H1 (cell line): ENCODE results near the gene GNG12. TPM values are rescaled to one million over a fixed set of nuclear protein-coding genes. Genes with fewer than 3 reads are reported as not detected.

ENCODE experiments used
- CTCF ChIA-PET: fragments of 300-600 bp; sonication (Branson Sonifier 250); formaldehyde crosslinking; loops from one replicate; lab custom pipeline; 2021; ENCODE audit not compliant: partially characterized antibody; lab: Charles Lee
- POLR2A ChIA-PET: fragments of 300-600 bp; sonication (Branson Sonifier 250); formaldehyde crosslinking; loops from one replicate; lab custom pipeline; 2021; ENCODE audit warnings: inconsistent platforms; ENCODE audit not compliant: partially characterized antibody; lab: Charles Lee
- DNase-seq, 2 experiments: peaks; one replicate each; pipeline versions ENCODE4 v3.0.0 to v3.0.0-alpha.2; 2010 to 2022; ENCODE audit warnings: low spot score in 2 of 2, low read depth in 1 of 2, mixed read lengths in 1 of 2
- FAIRE-seq: peaks from 2 replicates; lab custom pipeline; 2011; peaks lifted over from hg19 to GRCh38; lab: Jason Lieb, UNC
- H2AFZ ChIP-seq: 2 replicates; pipeline ENCODE4 v1.8.1; 2012; ENCODE audit warnings: low read length, inconsistent platforms
- H2AK5ac ChIP-seq: 2 replicates; pipeline ENCODE4 v1.6.1; 2013; ENCODE audit warnings: low read depth, low read length
- H2BK120ac ChIP-seq: replicated peaks from 2 replicates; pipeline ENCODE3; 2013; ENCODE audit warnings: low read depth, low read length, inconsistent platforms
- H2BK12ac ChIP-seq: 2 replicates; pipeline ENCODE4 v1.6.1; 2013; ENCODE audit warnings: low read depth, low read length
- H2BK15ac ChIP-seq: 2 replicates; pipeline ENCODE4 v1.6.1; 2013; ENCODE audit warnings: low read length
- H2BK20ac ChIP-seq: 2 replicates; pipeline ENCODE4 v1.6.1; 2013; ENCODE audit warnings: low read length
- H2BK5ac ChIP-seq: 2 replicates; pipeline ENCODE4 v1.6.1; 2013; ENCODE audit warnings: low read depth, low read length
- H3K14ac ChIP-seq: 2 replicates; pipeline ENCODE4 v1.6.1; 2013; ENCODE audit warnings: inconsistent platforms; ENCODE audit not compliant: insufficient read length
- H3K18ac ChIP-seq: 2 replicates; pipeline ENCODE4 v1.6.1; 2013; ENCODE audit warnings: low read length; ENCODE audit errors: extremely low read depth
- H3K23ac ChIP-seq: 2 replicates; pipeline ENCODE4 v1.6.1; 2013; ENCODE audit warnings: inconsistent platforms; ENCODE audit not compliant: insufficient read length
- H3K23me2 ChIP-seq: 2 replicates; pipeline ENCODE4 v1.6.1; 2013; ENCODE audit warnings: low read depth, low read length
- H3K27ac ChIP-seq: 2 replicates; pipeline ENCODE4 v1.6.1; 2011; ENCODE audit warnings: low read depth, low read length, inconsistent platforms
- H3K27me3 ChIP-seq, 4 experiments: replicated peaks in 1 of 4; 1 replicate in 1 of 4; 2 replicates in 3 of 4; pipeline versions ENCODE4 v1.6.1 to v1.8.1; 2011 to 2013; ENCODE audit warnings: low read length in 3 of 4, mild to moderate bottlenecking in 3 of 4, inconsistent platforms in 2 of 4, mixed read lengths in 2 of 4, moderate library complexity in 1 of 4; ENCODE audit not compliant: control insufficient read depth in 3 of 4, insufficient read depth in 3 of 4; ENCODE audit errors: extremely low read depth in 1 of 4
- H3K36me3 ChIP-seq, 4 experiments: 2 replicates each; pipeline versions ENCODE4 v1.6.1 to v1.8.1; 2011 to 2013; ENCODE audit warnings: mild to moderate bottlenecking in 4 of 4, low read length in 3 of 4, moderate library complexity in 2 of 4, control low read depth in 1 of 4, inconsistent platforms in 1 of 4; ENCODE audit not compliant: insufficient read depth in 4 of 4, control insufficient read depth in 2 of 4
- H3K4ac ChIP-seq: replicated peaks from 2 replicates; pipeline ENCODE3; 2013; ENCODE audit warnings: low read length, low read depth, mixed read lengths, inconsistent platforms; ENCODE audit not compliant: insufficient read length
- H3K4me1 ChIP-seq, 4 experiments: replicated peaks in 1 of 4; 1 replicate in 1 of 4; 2 replicates in 3 of 4; pipeline versions ENCODE4 v1.6.1 to v1.8.1; 2011 to 2013; ENCODE audit warnings: low read length in 3 of 4, inconsistent platforms in 2 of 4, mixed read lengths in 1 of 4; ENCODE audit not compliant: insufficient read depth in 4 of 4, control insufficient read depth in 3 of 4
- H3K4me2 ChIP-seq, 2 experiments: 2 replicates each; pipeline versions ENCODE4 v1.6.1 to v1.8.1; 2011 to 2013; ENCODE audit warnings: low read depth in 2 of 2, low read length in 2 of 2, control low read depth in 1 of 2, inconsistent platforms in 1 of 2, mild to moderate bottlenecking in 1 of 2; ENCODE audit not compliant: insufficient read depth in 1 of 2
- H3K4me3 ChIP-seq, 4 experiments: fragments of 200-600, 300-600 bp in 1 of 4; sonication (generic), shearing (Covaris generic), sonication (Bioruptor Twin) in 1 of 4; 2 replicates each; pipeline versions ENCODE4 v1.5.1 to v1.8.1; 2011 to 2016; ENCODE audit warnings: low read length in 4 of 4, low read depth in 3 of 4, control low read depth in 2 of 4, inconsistent platforms in 2 of 4, mild to moderate bottlenecking in 2 of 4, mixed read lengths in 1 of 4, moderate library complexity in 1 of 4; ENCODE audit not compliant: insufficient read depth in 2 of 4; ENCODE audit errors: extremely low read depth in 1 of 4
- H3K56ac ChIP-seq: replicated peaks from 2 replicates; pipeline ENCODE3; 2013; ENCODE audit warnings: low read depth, mild to moderate bottlenecking, mixed read lengths, low read length, inconsistent platforms; ENCODE audit not compliant: insufficient read length
- H3K79me1 ChIP-seq: 2 replicates; pipeline ENCODE4 v1.6.1; 2013; ENCODE audit warnings: low read depth, low read length, control low read depth
- H3K79me2 ChIP-seq, 2 experiments: 2 replicates each; pipeline versions ENCODE4 v1.6.1 to v1.8.1; 2012 to 2013; ENCODE audit warnings: low read length in 2 of 2, mild to moderate bottlenecking in 2 of 2, inconsistent platforms in 1 of 2; ENCODE audit not compliant: insufficient read depth in 2 of 2, control insufficient read depth in 1 of 2
- H3K9ac ChIP-seq, 4 experiments: replicated peaks in 1 of 4; 1 replicate in 1 of 4; 2 replicates in 3 of 4; pipeline versions ENCODE4 v1.6.1 to v1.8.1; 2011 to 2013; ENCODE audit warnings: low read depth in 3 of 4, low read length in 3 of 4, control low read depth in 2 of 4, mild to moderate bottlenecking in 2 of 4, moderate library complexity in 2 of 4, inconsistent platforms in 1 of 4; ENCODE audit errors: extremely low read depth in 1 of 4
- H3K9me3 ChIP-seq, 2 experiments: 2 replicates each; pipeline versions ENCODE4 v1.6.1 to v1.8.1; 2012 to 2013; ENCODE audit warnings: mild to moderate bottlenecking in 2 of 2, moderate library complexity in 2 of 2, control low read depth in 1 of 2, inconsistent platforms in 1 of 2, low read depth in 1 of 2, low read length in 1 of 2, mixed read lengths in 1 of 2; ENCODE audit not compliant: insufficient read depth in 2 of 2
- H4K20me1 ChIP-seq, 2 experiments: replicated peaks in 1 of 2; 2 replicates each; pipeline versions ENCODE3 to v1.8.1; 2011 to 2013; ENCODE audit warnings: inconsistent platforms in 2 of 2, low read length in 2 of 2, mild to moderate bottlenecking in 1 of 2; ENCODE audit not compliant: insufficient read depth in 2 of 2, control insufficient read depth in 1 of 2
- H4K5ac ChIP-seq: 2 replicates; pipeline ENCODE4 v1.6.1; 2013; ENCODE audit warnings: low read length, low read depth, mixed read lengths, inconsistent platforms; ENCODE audit not compliant: insufficient read length
- H4K8ac ChIP-seq: 2 replicates; pipeline ENCODE4 v1.8.0; 2013; ENCODE audit warnings: mild to moderate bottlenecking, moderate library complexity, low read length, inconsistent platforms; ENCODE audit not compliant: insufficient read depth; ENCODE audit errors: extremely low read depth
- H4K91ac ChIP-seq: replicated peaks from 2 replicates; pipeline ENCODE3; 2013; ENCODE audit warnings: low read length, mixed read lengths, inconsistent platforms; ENCODE audit not compliant: insufficient read length
- EP300 ChIP-seq, 2 experiments: IDR thresholded peaks; 1 replicate in 1 of 2; 2 replicates in 1 of 2; pipeline ENCODE4 v1.6.1; 2011 to 2012; ENCODE audit warnings: low read depth in 2 of 2, low read length in 2 of 2, mild to moderate bottlenecking in 2 of 2, borderline replicate concordance in 1 of 2, inconsistent platforms in 1 of 2, moderate library complexity in 1 of 2
- TEAD4 ChIP-seq: IDR thresholded peaks from 2 replicates; pipeline ENCODE4 v1.6.1; 2012; ENCODE audit warnings: low read depth, low read length, inconsistent platforms, mixed read lengths
- WGBS, 2 experiments: shearing (Covaris generic) in 1 of 2; methylation state at CpG; one replicate each; pipeline versions ENCODE4 v1.1.6 to v1.1.7; 2013 to 2015; ENCODE audit warnings: low lambda C conversion rate in 2 of 2, mixed read lengths in 2 of 2, inconsistent platforms in 1 of 2, low coverage in 1 of 2, missing lambda C conversion rate in 1 of 2; ENCODE audit not compliant: insufficient replicate concordance in 2 of 2, insufficient coverage in 1 of 2, insufficient read length in 1 of 2; ENCODE audit errors: extremely low coverage in 1 of 2, missing lambda C conversion rate in 1 of 2; 5-methylcytosine and 5-hydroxymethylcytosine counted together
- polyA plus RNA-seq, 7 experiments: library from polyadenylated mRNA; depleted of rRNA in 3 of 7; stranded (reverse) in 5 of 7; unstranded in 2 of 7; fragments of >200 nt in 5 of 7; fragments of 200-250 nt in 2 of 7; gene quantifications; 1 replicate in 5 of 7; 2 replicates in 1 of 7; 4 replicates in 1 of 7; pipeline versions ENCODE4 v1.2.1 to v1.2.3, GENCODE V29; 2011 to 2013; ENCODE audit warnings: missing spikeins in 2 of 7, mixed read lengths in 2 of 7
- total RNA-seq: library from RNA; stranded (reverse); fragmentation: NEBNext Ultra II Directional; extraction: Animal tissue kit (Norgen Biotek cat#: 25700); gene quantifications from 2 replicates; pipeline ENCODE4 v1.2.1, GENCODE V29; 2021
- TF ChIP-seq, protein P1 (sequence below): IDR thresholded peaks from 2 replicates; pipeline ENCODE4 v1.6.1; 2012; ENCODE audit warnings: inconsistent platforms

Gene GNG12
- total and polyA plus RNA-seq, 2 of the 8 experiments (the other 6 are each of a cell fraction or from before 2014, with no cell fraction given) = 11.4 to 35.8 TPM

DNA sequence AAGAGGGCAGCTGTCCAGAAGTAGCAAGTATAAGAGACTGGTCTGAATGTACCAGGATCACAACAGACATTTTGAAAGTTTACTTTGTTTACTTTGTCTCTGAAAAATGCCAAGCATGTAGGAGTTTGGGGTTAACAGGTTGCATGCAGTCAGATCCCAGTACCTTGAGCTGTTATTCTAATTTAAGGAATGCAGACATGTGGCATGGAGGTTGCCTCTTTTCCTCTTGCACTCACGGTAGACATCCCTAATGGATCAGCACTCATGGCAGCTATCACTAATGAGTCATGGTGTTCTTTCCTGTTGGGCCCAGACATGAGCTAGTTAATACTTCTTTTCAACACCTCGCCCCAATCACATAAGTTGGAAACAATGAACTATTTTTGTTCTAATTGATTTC lies 81.0 kb downstream of the GNG12 start:
- Histone ChIP-seq H3K27me3 (no peaks in the 10 kb centered on the region), H3K18ac (no peak overlapping the region), H4K20me1 (no peaks in the 10 kb centered on the region), H3K79me1 (no peaks in the 10 kb centered on the region), H4K5ac (no peak overlapping the region), H3K4me3 (no peak overlapping the region), H3K14ac (no peak overlapping the region), H3K9ac (no peak overlapping the region), H3K4ac (no peak overlapping the region), H3K4me2 (no peak overlapping the region), H2BK5ac (no peak overlapping the region), H2BK120ac (no peak overlapping the region), H2BK12ac (no peak overlapping the region), H3K56ac (no peak overlapping the region), H2AK5ac (no peak overlapping the region), H3K36me3 (no peaks in the 10 kb centered on the region), H3K4me1 (peaks cover 9 to 34% (median 31%) of the 10 kb centered on the region in 4 experiments; a peak in 6 of 7 replicates), H3K79me2 (no peaks in the 10 kb centered on the region), H3K23me2 (no peaks in the 10 kb centered on the region), H3K27ac (no peak overlapping the region), H2AFZ (no peak overlapping the region), H4K8ac (no peak overlapping the region), H2BK20ac (no peak overlapping the region), H2BK15ac (no peak overlapping the region), H3K23ac (no peak overlapping the region), H3K9me3 (no peaks in the 10 kb centered on the region), H4K91ac (no peak overlapping the region)
- 74% methylated on average over 2 of the region's 2 CpGs; no CpG with 5 or more reads in 1 of the 2 experiments for WGBS, 2 experiments
- FAIRE-seq (no peak), DNase-seq (no peak)
- TF ChIP-seq, protein P1, sequence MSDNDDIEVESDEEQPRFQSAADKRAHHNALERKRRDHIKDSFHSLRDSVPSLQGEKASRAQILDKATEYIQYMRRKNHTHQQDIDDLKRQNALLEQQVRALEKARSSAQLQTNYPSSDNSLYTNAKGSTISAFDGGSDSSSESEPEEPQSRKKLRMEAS = 0 out of 2 replicates have a peak, but pooled peaks have one; percentile 13
- no peak for TF ChIP-seq EP300 (IDR thresholded peaks at IDR 0.05; ENCODE audit: borderline replicate concordance in 1 of 2, low read depth in 2 of 2, low read length in 2 of 2)
- TF ChIP-seq TEAD4 = peak; percentile 75; the same call in 1 of the 2 replicates
- ChIA-PET CTCF (interaction anchor here (0.7 to 12.6 kb wide), 13 partner anchors 8 to 539 kb away, joined by 3 to 156 read pairs (median 4); partner anchors contain the start of gene GADD45A), POLR2A (interaction anchor here (0.6 to 1.4 kb wide), 4 partner anchors 11 to 108 kb away, joined by 3 to 7 read pairs (median 3); no protein-coding TSS in a partner anchor)
